AG20443 (cell line): Measurements from ENCODE around the gene FBN1.

ENCODE experiments used
- DNase-seq: peaks from one replicate; pipeline ENCODE4 v3.0.0; 2012; ENCODE audit warnings: low spot score, mixed read lengths

The FBN1 gene

GRCh38 chr15:48366584-48367312, 278.8 kb downstream of the FBN1 start:
- DNase-seq: no peak

GRCh38 chr15:48365575-48365974, 279.9 kb downstream of the FBN1 start:
- no peak for DNase-seq

GRCh38 chr15:48363474-48363873, 282.0 kb downstream of the FBN1 start:
- DNase-seq: no peak

DNA sequence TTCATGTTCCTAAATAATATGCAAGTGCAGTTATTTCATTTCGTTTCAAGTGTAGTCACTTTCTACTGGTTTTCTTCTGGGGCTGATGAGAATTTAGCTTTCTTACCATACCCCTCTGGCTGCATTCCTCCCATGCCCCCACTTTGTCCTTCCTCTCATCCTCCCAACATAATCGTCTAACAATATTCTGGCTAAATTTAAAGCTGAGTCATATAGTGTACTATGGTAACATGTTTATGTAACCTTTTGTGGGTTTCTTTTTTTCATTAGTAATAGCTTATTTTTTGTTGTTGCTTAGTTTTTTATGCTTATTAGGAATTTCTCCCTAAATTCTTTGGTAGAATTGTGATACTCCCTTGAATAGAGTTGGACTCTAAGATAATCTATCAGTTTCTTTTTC, 283.8 kb downstream of the FBN1 start:
- DNase-seq: no peak

GRCh38 chr15:48360841-48361240, 284.7 kb downstream of the FBN1 start:
- no peak for DNase-seq
